Nucleus accumbens (tissue), 56 donors: ENCODE data around the gene PPP1R1B.

ENCODE experiments used
- DNase-seq, 56 donors: peaks; one replicate each; lab custom pipeline; 2025; lab: John Stamatoyannopoulos, UW

The PPP1R1B gene

GRCh38 chr17:39599665-39600231 lies 27.0 kb upstream of the PPP1R1B start:
- DNase-seq = no peak

DNA sequence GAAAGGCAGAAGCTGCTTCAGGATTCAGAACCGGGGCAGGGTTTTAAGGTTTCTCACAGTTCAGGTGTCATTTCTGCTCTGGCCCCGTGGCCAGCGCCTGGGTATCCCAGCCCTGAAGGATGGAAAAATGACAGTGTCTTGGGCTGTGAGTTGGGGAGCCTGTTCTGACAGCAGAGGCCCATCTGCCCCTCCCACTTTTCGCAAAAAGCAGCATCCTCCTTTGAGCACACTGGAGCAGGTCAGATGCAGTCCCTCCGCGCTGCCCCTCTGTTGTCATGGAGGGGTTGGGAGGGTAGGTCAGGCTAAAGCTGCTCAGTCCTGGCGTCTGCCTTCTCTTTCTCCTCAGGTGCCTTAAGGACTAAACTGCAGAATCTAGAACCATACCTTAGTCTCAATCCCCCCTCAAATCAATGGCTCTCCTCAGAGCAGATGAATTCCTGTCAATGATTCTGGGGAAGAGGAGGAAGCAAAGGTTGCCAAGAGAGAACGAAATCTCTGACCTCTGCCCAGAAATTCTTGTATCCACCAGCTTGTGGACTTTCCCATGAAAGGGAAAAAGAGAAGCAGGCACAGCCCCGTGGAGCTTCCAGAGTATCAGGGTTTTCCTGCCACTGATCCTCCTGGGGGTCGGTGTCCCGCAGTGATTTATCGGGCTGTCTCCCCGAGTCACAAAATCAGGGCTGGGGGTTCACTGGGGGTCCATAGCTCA lies 26.3 kb upstream of the PPP1R1B start:
- no peak for DNase-seq

- no peak for DNase-seq
Observed at GRCh38 chr17:39600997-39601597, 25.7 kb upstream of the PPP1R1B start.

DNA sequence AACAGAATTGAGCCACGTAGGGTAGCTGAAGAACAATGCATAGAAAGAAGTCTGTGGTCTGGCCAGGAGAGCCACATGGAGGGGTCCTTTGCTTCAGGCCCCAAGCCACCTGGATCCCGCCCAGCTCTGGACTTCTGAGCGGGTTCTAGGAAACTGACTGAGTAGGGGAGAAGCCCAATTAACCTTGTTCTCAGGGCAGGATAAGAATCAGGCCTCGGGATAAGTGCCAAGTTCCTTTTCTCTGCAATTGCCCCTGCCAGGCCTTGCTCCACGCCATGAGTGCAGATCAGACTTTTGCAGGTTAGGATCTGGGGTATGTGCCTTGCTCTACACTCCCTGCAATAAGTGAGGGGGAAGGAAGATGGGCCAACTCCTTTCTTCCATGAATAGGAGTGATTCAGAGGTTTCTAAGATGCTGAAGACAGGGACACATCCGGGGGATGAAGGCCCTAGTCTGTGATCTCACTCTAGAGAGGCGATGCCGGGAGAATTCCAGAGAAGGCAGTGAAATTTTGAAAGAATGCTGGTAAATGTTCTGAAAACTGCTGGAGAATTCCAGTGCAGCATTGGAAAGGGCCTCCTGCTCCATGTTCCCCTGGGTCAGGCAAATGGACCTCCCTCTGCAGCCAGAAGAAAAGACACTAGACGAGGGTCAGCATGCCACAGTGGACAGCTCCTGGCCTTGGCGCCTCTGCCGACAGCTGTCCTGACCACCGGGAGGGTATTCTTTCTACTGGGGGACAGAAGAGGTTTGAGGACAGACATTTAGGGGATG lies 24.8 kb upstream of the PPP1R1B start:
- no peak for DNase-seq

GRCh38 chr17:39602533-39603303 lies 24.0 kb upstream of the PPP1R1B start:
- DNase-seq = no peak

- DNase-seq = no peak
Observed at GRCh38 chr17:39603304-39604016, 23.3 kb upstream of the PPP1R1B start.

DNA sequence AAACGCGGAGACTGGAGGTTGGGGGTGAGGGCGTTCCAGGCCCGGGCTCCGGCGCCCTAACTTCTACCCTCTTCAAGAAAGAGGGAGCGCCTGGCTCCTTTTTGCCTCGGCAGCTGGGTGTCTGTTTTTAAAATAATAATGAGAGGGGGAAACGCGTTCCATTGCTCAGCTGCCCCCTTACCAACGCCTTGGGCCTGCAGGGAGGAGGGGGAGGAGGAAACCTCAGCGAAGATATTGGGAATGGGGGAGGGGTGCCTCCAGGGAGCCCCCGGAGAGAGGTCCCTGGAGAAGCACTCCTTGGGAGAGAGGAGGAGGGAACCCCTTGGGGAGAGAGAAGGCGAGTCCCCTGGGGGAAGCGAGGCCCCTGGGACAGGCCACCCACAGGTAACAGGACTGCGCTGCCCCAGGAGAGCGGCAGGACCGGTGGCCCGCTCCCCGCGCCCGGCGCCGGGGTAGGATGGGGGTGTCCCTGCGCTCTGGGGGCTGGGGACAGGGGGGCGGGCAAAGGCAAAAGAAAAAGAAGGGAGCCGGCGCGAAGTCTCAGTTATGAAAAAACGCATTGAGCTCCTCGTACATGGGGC lies 21.8 kb upstream of the PPP1R1B start:
- no peak for DNase-seq

DNA sequence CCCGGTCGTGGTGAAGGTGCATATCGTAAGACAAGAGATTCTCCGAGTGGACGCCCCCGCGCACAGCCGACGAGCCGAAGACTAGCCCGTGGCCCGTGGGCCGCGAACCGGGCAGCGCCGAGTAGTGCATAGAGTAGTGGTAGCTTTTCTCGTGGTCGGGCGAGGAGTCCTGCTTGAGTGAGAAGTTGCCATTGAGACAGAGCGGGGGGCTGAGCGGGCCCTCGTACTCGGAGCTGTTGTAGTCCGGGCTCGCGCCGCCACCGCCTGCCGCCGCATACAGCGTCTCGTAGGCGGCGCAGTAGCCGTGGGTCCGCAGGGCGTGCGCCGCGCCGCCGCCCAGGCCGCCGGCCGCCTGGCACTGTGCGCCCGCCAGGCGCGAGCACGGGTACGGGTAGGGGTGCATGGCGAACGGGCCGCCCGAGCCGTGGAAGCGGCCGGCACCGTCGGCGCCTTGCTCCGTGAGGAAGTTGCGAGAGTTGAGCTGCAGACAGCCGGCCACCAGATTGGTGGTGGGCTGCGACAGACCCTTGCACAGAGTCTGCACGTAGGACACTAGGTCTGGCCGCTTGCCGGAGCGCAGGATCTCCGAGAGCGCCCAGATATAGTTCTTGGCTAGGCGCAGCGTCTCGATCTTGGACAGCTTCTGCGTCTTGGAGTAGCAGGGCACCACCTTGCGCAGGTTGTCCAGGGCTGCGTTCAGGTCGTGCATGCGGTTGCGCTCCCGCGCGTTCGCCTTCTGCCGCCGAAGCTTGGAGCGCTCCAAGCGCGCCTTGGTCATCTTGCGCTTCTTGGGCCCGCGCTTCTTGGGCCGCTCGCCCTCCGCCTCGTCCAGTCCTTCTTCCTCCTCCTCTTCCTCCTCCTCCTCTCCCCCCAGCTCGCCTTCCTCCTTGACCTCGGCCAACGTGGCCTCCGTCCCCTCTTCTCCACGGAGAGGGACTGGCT lies 21.0 kb upstream of the PPP1R1B start:
- no peak for DNase-seq

GRCh38 chr17:39606434-39607056 lies 20.2 kb upstream of the PPP1R1B start:
- DNase-seq = no peak

DNA sequence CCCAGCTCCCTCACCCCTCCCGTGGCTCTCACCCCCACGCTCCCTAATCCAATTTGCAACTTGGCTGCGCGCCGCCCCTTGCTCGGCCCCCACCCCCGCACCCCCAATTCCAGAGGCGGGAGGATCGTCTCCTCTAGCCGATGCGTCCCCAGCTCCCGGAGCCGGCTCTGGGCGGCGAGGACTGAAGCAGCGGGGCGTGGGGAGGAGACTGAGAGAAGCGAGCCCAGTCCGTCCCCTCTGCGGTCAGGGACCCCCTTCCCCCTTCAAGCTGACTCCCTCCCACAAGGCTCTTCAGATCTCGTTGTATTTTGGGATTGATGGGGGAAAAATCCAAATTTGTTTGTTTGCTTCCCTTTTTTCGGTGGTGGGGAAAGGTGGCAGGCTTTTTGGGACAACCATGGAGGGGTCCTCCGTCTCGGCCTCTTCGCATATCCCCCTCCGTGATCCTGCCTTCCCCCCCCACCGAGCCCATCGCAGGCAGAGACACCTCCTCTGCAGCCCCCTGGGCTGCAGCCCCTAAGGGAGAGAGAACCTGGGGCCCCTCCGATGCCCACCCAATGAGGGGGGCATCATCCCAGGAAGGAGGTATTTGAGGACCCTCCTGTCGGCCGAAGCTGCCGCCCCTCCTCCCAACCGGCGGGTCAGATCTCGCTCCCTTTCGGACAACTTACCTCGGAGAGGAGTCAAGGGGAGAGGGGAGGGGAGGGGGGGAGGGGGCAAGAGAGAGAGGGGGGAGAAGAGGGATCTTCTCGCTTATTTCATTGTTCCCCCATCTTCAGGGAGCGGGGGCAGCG lies 19.5 kb upstream of the PPP1R1B start:
- no peak for DNase-seq

DNA sequence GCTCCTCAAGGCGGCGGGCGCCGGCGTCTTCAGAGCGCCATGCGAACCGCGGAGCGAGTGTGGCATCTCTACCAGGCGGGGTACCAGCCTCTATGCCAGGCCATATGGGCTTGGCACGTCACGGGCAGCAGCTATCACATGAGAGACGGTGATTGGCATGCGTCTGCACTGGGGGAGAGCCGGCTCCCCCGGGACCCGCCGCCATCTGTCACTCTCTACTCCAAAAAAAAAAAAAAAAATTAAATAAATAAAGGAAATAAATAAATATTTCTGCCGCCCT lies 19.0 kb upstream of the PPP1R1B start, which contains the start of gene NEUROD2:
Gene NEUROD2 (minus strand): TSS at position 70 of the 280 bp plus-strand sequence. CDS start 1,321 bp downstream, outside the sequence.
- no peak for DNase-seq

- DNase-seq = no peak
Observed at GRCh38 chr17:39608142-39608981, 18.4 kb upstream of the PPP1R1B start.

- DNase-seq = no peak
Observed at GRCh38 chr17:39609416-39610025, 17.2 kb upstream of the PPP1R1B start.

DNA sequence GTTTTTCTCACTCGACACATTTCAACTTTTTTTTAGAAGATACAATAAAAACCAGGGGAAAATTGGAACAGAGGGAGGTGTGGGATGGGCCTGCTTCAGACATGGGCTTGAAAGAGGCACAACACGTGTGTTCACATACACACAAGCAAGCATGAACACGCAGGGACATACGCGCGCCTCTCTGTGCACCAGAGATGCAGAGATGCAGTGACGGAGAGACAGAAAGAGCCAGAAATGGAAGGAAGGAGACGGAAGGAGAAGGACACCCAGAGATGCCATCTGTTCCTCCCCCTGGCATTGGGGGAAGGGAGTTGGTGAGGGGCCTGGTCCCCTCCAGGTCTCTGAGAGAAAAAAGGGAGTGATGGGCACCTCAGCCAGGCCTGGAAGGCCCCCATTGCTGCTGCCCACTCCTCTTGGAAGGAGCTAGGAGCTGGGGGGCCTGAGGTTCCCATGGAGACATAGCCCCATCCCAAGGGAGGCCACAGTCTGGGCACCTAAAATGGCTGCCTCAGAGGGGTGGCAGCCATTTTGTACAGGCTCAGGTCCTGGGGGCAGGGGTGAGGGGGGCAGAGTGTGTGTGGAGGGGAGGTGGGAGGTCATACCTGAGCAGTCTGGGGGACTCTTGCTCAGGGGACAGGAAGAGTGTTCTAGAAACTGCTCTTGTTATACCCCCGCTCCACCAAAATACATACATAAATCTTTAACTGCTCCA lies 15.2 kb upstream of the PPP1R1B start:
- DNase-seq = no peak

GRCh38 chr17:39612291-39612894 lies 14.4 kb upstream of the PPP1R1B start:
- no peak for DNase-seq
